ENCODE results near the gene ZBTB45.
"Not testable (repeated sequence)": the region's sequence is repeated elsewhere in the genome, so short reads cannot be mapped to it uniquely, and the experiment has no call there.

Gene ZBTB45

GRCh38 chr19:58498316-58499020, 21.1 kb downstream of the ZBTB45 start:
- no peak for DNase-seq (ENCODE audit: low read depth in 1 of 2, low spot score in 1 of 2)
- in situ Hi-C loops (cut with HindIII; ENCODE audit: low pct_unique_long_range_greater_than_20kb, low sequenced_read_pairs) = no loop called here
- TF ChIP-seq JUND (IDR thresholded peaks at IDR 0.05; ENCODE audit: low read depth) = no peak

GRCh38 chr19:58497634-58498170, 21.9 kb downstream of the ZBTB45 start:
- TF ChIP-seq JUND (IDR thresholded peaks at IDR 0.05; ENCODE audit: low read depth) = no peak

GRCh38 chr19:58492265-58492664, 27.3 kb downstream of the ZBTB45 start:
- TF ChIP-seq JUND (IDR thresholded peaks at IDR 0.05; ENCODE audit: low read depth) = no peak

More at GRCh38 chr19:58497634-58498170, 21.9 kb downstream of the ZBTB45 start:
- no peak for DNase-seq (ENCODE audit: low read depth in 1 of 2, low spot score in 1 of 2)
- in situ Hi-C loops (cut with HindIII; ENCODE audit: low pct_unique_long_range_greater_than_20kb, low sequenced_read_pairs) = no loop called here

GRCh38 chr19:58491393-58491792, 28.2 kb downstream of the ZBTB45 start:
- no peak for DNase-seq (ENCODE audit: low read depth in 1 of 2, low spot score in 1 of 2)
- TF ChIP-seq JUND (IDR thresholded peaks at IDR 0.05; ENCODE audit: low read depth) = no peak
- in situ Hi-C loops (cut with HindIII; ENCODE audit: low pct_unique_long_range_greater_than_20kb, low sequenced_read_pairs) = no loop called here

More at GRCh38 chr19:58492265-58492664, 27.3 kb downstream of the ZBTB45 start:
- no peak for DNase-seq (ENCODE audit: low read depth in 1 of 2, low spot score in 1 of 2)
- in situ Hi-C loops (cut with HindIII; ENCODE audit: low pct_unique_long_range_greater_than_20kb, low sequenced_read_pairs) = no loop called here

GRCh38 chr19:58484349-58484748, 35.3 kb downstream of the ZBTB45 start:
- DNase-seq (ENCODE audit: low read depth in 1 of 2, low spot score in 1 of 2) = not testable (repeated sequence)

GRCh38 chr19:58483776-58484175, 35.8 kb downstream of the ZBTB45 start:
- in situ Hi-C loops (cut with HindIII; ENCODE audit: low pct_unique_long_range_greater_than_20kb, low sequenced_read_pairs) = no loop called here
- no peak for TF ChIP-seq JUND (IDR thresholded peaks at IDR 0.05; ENCODE audit: low read depth)
- no peak for DNase-seq (ENCODE audit: low read depth in 1 of 2, low spot score in 1 of 2)

More at GRCh38 chr19:58484349-58484748, 35.3 kb downstream of the ZBTB45 start:
- in situ Hi-C loops (cut with HindIII; ENCODE audit: low pct_unique_long_range_greater_than_20kb, low sequenced_read_pairs) = not testable (repeated sequence)

- no peak for TF ChIP-seq JUND (IDR thresholded peaks at IDR 0.05; ENCODE audit: low read depth)
- DNase-seq (ENCODE audit: low read depth in 1 of 2, low spot score in 1 of 2) = no peak
- in situ Hi-C loops (cut with HindIII; ENCODE audit: low pct_unique_long_range_greater_than_20kb, low sequenced_read_pairs) = no loop called here
These were observed 37.2 kb downstream of the ZBTB45 start for GRCh38 chr19:58482372-58482771.

GRCh38 chr19:58480831-58481230, 38.8 kb downstream of the ZBTB45 start:
- TF ChIP-seq JUND (IDR thresholded peaks at IDR 0.05; ENCODE audit: low read depth) = no peak
- no peak for DNase-seq (ENCODE audit: low read depth in 1 of 2, low spot score in 1 of 2)
- in situ Hi-C loops (cut with HindIII; ENCODE audit: low pct_unique_long_range_greater_than_20kb, low sequenced_read_pairs) = no loop called here

- no peak for TF ChIP-seq JUND (IDR thresholded peaks at IDR 0.05; ENCODE audit: low read depth)
- no peak for DNase-seq (ENCODE audit: low read depth in 1 of 2, low spot score in 1 of 2)
- in situ Hi-C loops (cut with HindIII; ENCODE audit: low pct_unique_long_range_greater_than_20kb, low sequenced_read_pairs) = no loop called here
These were observed 39.2 kb downstream of the ZBTB45 start for GRCh38 chr19:58480481-58480830.

- in situ Hi-C loops (cut with HindIII; ENCODE audit: low pct_unique_long_range_greater_than_20kb, low sequenced_read_pairs) = no loop called here
- TF ChIP-seq JUND (IDR thresholded peaks at IDR 0.05; ENCODE audit: low read depth) = no peak
- no peak for DNase-seq (ENCODE audit: low read depth in 1 of 2, low spot score in 1 of 2)
These were observed 39.7 kb downstream of the ZBTB45 start for GRCh38 chr19:58479736-58480480.

- TF ChIP-seq JUND (IDR thresholded peaks at IDR 0.05; ENCODE audit: low read depth) = no peak
- in situ Hi-C loops (cut with HindIII; ENCODE audit: low pct_unique_long_range_greater_than_20kb, low sequenced_read_pairs) = no loop called here
- no peak for DNase-seq (ENCODE audit: low read depth in 1 of 2, low spot score in 1 of 2)
These were observed 40.3 kb downstream of the ZBTB45 start for GRCh38 chr19:58479303-58479702.

GRCh38 chr19:58477871-58478270, 41.7 kb downstream of the ZBTB45 start:
- in situ Hi-C loops (cut with HindIII; ENCODE audit: low pct_unique_long_range_greater_than_20kb, low sequenced_read_pairs) = no loop called here
- TF ChIP-seq JUND (IDR thresholded peaks at IDR 0.05; ENCODE audit: low read depth) = no peak
- DNase-seq (ENCODE audit: low read depth in 1 of 2, low spot score in 1 of 2) = no peak

GRCh38 chr19:58477130-58477529, 42.5 kb downstream of the ZBTB45 start:
- in situ Hi-C loops (cut with HindIII; ENCODE audit: low pct_unique_long_range_greater_than_20kb, low sequenced_read_pairs) = no loop called here
- DNase-seq (ENCODE audit: low read depth in 1 of 2, low spot score in 1 of 2) = no peak
- no peak for TF ChIP-seq JUND (IDR thresholded peaks at IDR 0.05; ENCODE audit: low read depth)

Data from T47D (cell line).